ENCODE results near the gene ZNF460.

ZNF460 gene

GRCh38 chr19:57279418-57280164, 694 bp upstream of the ZNF460 start:
- DNase-seq (ENCODE audit: low read depth, low spot score), result peak; percentile 98

- peak; percentile 33 for DNase-seq (ENCODE audit: low read depth, low spot score)
Measured at GRCh38 chr19:57280962-57281400, 696 bp downstream of the ZNF460 start.

GRCh38 chr19:57282011-57282643, 1.8 kb downstream of the ZNF460 start:
- DNase-seq (ENCODE audit: low read depth, low spot score), result no peak

- no peak for DNase-seq (ENCODE audit: low read depth, low spot score)
Measured at GRCh38 chr19:57288373-57288772, 8.1 kb downstream of the ZNF460 start.

- DNase-seq (ENCODE audit: low read depth, low spot score), result no peak
Measured at GRCh38 chr19:57290970-57291369, 10.7 kb downstream of the ZNF460 start.

- no peak for DNase-seq (ENCODE audit: low read depth, low spot score)
Measured at GRCh38 chr19:57292547-57292946, 12.3 kb downstream of the ZNF460 start.

GRCh38 chr19:57293719-57294118, 13.4 kb downstream of the ZNF460 start:
- no peak for DNase-seq (ENCODE audit: low read depth, low spot score)

- peak; percentile 86 for DNase-seq (ENCODE audit: low read depth, low spot score)
Measured at GRCh38 chr19:57302020-57302465, 21.8 kb downstream of the ZNF460 start.

GRCh38 chr19:57302727-57303401, 22.6 kb downstream of the ZNF460 start:
- DNase-seq (ENCODE audit: low read depth, low spot score), result no peak

- DNase-seq (ENCODE audit: low read depth, low spot score), result peak; percentile 31
Measured at GRCh38 chr19:57305056-57305455, 24.8 kb downstream of the ZNF460 start.

- no peak for DNase-seq (ENCODE audit: low read depth, low spot score)
Measured at GRCh38 chr19:57308514-57308913, 28.2 kb downstream of the ZNF460 start.

- DNase-seq (ENCODE audit: low read depth, low spot score), result no peak
Measured at GRCh38 chr19:57310792-57311191, 30.5 kb downstream of the ZNF460 start.

- no peak for DNase-seq (ENCODE audit: low read depth, low spot score)
Measured at GRCh38 chr19:57314146-57314545, 33.9 kb downstream of the ZNF460 start.

GRCh38 chr19:57317503-57317902, 37.2 kb downstream of the ZNF460 start:
- peak; percentile 15 for DNase-seq (ENCODE audit: low read depth, low spot score)

GRCh38 chr19:57319869-57320179, 39.5 kb downstream of the ZNF460 start:
- no peak for DNase-seq (ENCODE audit: low read depth, low spot score)

GRCh38 chr19:57320180-57321084, 40.1 kb downstream of the ZNF460 start, which contains the start of gene ZNF543:
ZNF543 (plus strand) TSS chr19:57320472; CDS start chr19:57320854, 382 bp downstream.
- peak; percentile 99 for DNase-seq (ENCODE audit: low read depth, low spot score)

- peak; percentile 9 for DNase-seq (ENCODE audit: low read depth, low spot score)
Measured at GRCh38 chr19:57321116-57321515, 40.8 kb downstream of the ZNF460 start.

- DNase-seq (ENCODE audit: low read depth, low spot score), result no peak
Measured at GRCh38 chr19:57321751-57322150, 41.5 kb downstream of the ZNF460 start.

- no peak for DNase-seq (ENCODE audit: low read depth, low spot score)
Measured at GRCh38 chr19:57324992-57325391, 44.7 kb downstream of the ZNF460 start.

GRCh38 chr19:57327993-57328392, 47.7 kb downstream of the ZNF460 start:
- no peak for DNase-seq (ENCODE audit: low read depth, low spot score)

GRCh38 chr19:57334191-57334590, 53.9 kb downstream of the ZNF460 start:
- no peak for DNase-seq (ENCODE audit: low read depth, low spot score)

GRCh38 chr19:57338877-57339276, 58.6 kb downstream of the ZNF460 start:
- no peak for DNase-seq (ENCODE audit: low read depth, low spot score)

All from astrocyte of the hippocampus (primary cell).